Measurements from ENCODE around the gene YWHAH. TPM values are rescaled to one million over a fixed set of nuclear protein-coding genes. Genes with fewer than 3 reads are reported as not detected.
A peak's percentile ranks its signal among the peaks of the same experiment; 100 is the strongest.

The YWHAH gene
- total and polyA plus RNA-seq, 9 of the 15 experiments (the other 6 are each of a cell fraction or from before 2014, with no cell fraction given) = 32.0 to 177 (median 114) TPM

DNA sequence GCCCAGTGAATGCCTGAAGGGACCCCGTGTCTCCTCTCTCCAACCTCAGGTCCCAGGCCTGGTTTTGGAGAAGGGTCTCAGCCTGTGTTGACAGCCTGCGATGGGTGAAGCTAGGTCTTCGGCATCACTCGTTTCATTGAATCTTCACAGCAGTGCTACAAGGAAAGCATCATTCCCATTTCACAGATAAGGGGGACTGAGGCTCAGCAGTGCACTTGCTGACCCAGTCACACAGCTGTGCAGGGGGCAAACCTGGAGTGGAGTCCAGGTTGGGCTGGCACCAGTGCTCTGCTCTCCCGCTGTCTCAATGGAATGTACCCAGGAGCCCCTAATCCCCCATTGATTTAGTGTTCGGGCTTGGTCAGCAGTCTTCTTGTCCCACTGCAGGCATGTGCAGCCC is 10.9 kb upstream of the YWHAH start:
- Histone ChIP-seq H3K4me3 (no peak overlapping the region), H3K4me2 (ENCODE audit: insufficient read depth, low read length) (no peak overlapping the region), H3K9ac (ENCODE audit: insufficient read depth in 1 of 2, low read depth in 2 of 2, low read length in 2 of 2) (no peak overlapping the region), H3K9me1 (ENCODE audit: control insufficient read depth, insufficient read depth, low read length) (no peaks in the 10 kb centered on the region), H4K20me1 (replicated peaks; ENCODE audit: control insufficient read depth, insufficient read depth, low read length) (no peaks in the 10 kb centered on the region), H3K36me3 (ENCODE audit: control insufficient read depth, insufficient read depth, low read length) (no peaks in the 10 kb centered on the region), H3K4me1 (replicated peaks in 1 of 2; ENCODE audit: control insufficient read depth in 2 of 2, insufficient read depth in 2 of 2, low read length in 2 of 2) (peaks cover 36 to 37% of the 10 kb centered on the region in 2 experiments; a peak in 4 of 5 replicates), H2AFZ (ENCODE audit: low read depth, low read length) (no peak overlapping the region), H3K27me3 (ENCODE audit: control insufficient read depth in 2 of 2, insufficient read depth in 2 of 2, low read length in 2 of 2) (no peaks in the 10 kb centered on the region), H3K79me2 (ENCODE audit: control insufficient read depth, insufficient read depth, low read length) (no peaks in the 10 kb centered on the region), H3K9me3 (replicated peaks; ENCODE audit: control insufficient read depth, insufficient read depth, low read depth, low read length) (no peaks in the 10 kb centered on the region), H3K27ac (ENCODE audit: extremely low read depth, low read depth, low read length) (no peak overlapping the region)
- in situ Hi-C loops (cut with MboI) = no loop called here
- ChIA-PET POLR2A (interaction anchor here (0.8 kb wide), 1 partner anchor 31 kb away, joined by 4 read pairs; no protein-coding TSS in a partner anchor), CTCF (ENCODE audit: low intra/inter-chr PET ratio) (no interaction called here)
- ATAC-seq = no peak
- no peak for DNase-seq (ENCODE audit: extremely low read depth in 1 of 4, low spot score in 3 of 4)
- no TSS peak for BruUV-seq (replicated peaks)
- TF ChIP-seq NR4A1 (CRISPR knock-in tag; IDR thresholded peaks at IDR 0.05) = no peak
- no peak for TF ChIP-seq NR4A1 (tag; IDR thresholded peaks at IDR 0.05)
- no peak for TF ChIP-seq CAMTA2 (CRISPR knock-in tag; conservative IDR thresholded peaks at IDR 0.05)
- peak; percentile 52 for TF ChIP-seq RBM25 (IDR thresholded peaks at IDR 0.05; ENCODE audit: low read depth, low read length, severe bottlenecking)
- FAIRE-seq = no peak
- WGBS (ENCODE audit: insufficient coverage, low coverage, missing lambda C conversion rate) = 84% methylated on average over 5 of the region's 6 CpGs
- intact Hi-C loops (cut with micrococcal nuclease) = no loop called here

DNA sequence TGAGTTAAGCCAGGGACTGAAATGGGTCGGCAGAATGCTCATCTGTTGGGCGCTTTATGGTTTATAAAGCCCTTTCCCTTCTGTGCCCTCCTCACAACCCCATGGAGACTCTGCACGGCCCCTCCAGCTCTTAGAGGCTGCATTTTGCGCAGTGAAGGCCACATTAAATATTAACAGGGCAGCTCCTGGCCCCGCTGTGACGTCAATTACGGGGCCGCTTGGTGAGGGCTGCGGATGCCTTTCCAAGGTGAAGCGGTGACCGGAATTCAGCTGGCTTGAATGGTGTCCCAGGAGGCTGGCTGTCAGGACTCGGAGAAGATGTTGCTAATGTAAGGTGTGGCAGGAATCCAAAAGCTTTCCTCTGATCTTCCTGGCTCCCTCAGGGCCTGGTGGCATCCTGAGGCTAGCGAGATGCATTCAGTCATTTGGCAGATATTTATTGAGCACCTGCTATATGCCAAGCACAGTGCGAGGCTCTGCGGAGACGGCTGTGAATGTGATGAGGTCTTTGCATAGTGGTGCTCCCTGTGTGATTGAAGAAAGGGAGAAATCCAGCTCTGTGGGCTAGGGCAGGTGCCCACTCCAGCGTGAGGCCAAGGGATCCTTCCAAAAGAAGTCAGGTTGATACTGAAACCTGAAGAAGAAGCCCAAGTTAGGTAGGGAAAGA is 10.4 kb upstream of the YWHAH start:
- Histone ChIP-seq H3K4me2 (ENCODE audit: insufficient read depth, low read length) (no peak overlapping the region), H3K9me1 (ENCODE audit: control insufficient read depth, insufficient read depth, low read length) (no peaks in the 10 kb centered on the region), H3K9ac (ENCODE audit: insufficient read depth in 1 of 2, low read depth in 2 of 2, low read length in 2 of 2) (no peak overlapping the region), H3K4me1 (replicated peaks in 1 of 2; ENCODE audit: control insufficient read depth in 2 of 2, insufficient read depth in 2 of 2, low read length in 2 of 2) (peaks cover 35 to 38% of the 10 kb centered on the region in 2 experiments; a peak in 4 of 5 replicates), H3K9me3 (replicated peaks; ENCODE audit: control insufficient read depth, insufficient read depth, low read depth, low read length) (no peaks in the 10 kb centered on the region), H3K4me3 (no peak overlapping the region), H4K20me1 (replicated peaks; ENCODE audit: control insufficient read depth, insufficient read depth, low read length) (no peaks in the 10 kb centered on the region), H2AFZ (ENCODE audit: low read depth, low read length) (no peak overlapping the region), H3K27me3 (ENCODE audit: control insufficient read depth in 2 of 2, insufficient read depth in 2 of 2, low read length in 2 of 2) (no peaks in the 10 kb centered on the region), H3K79me2 (ENCODE audit: control insufficient read depth, insufficient read depth, low read length) (no peaks in the 10 kb centered on the region), H3K27ac (ENCODE audit: extremely low read depth, low read depth, low read length) (no peak overlapping the region), H3K36me3 (ENCODE audit: control insufficient read depth, insufficient read depth, low read length) (no peaks in the 10 kb centered on the region)
- in situ Hi-C loops (cut with MboI) (no loop called here), intact Hi-C loops (cut with micrococcal nuclease) (no loop called here)
- FAIRE-seq (no peak), ATAC-seq (no peak), DNase-seq (ENCODE audit: extremely low read depth in 1 of 4, low spot score in 3 of 4) (no peak)
- TF ChIP-seq TCF3 (CRISPR knock-in tag; IDR thresholded peaks at IDR 0.05) (no peak), PHF21A (IDR thresholded peaks at IDR 0.05; ENCODE audit: borderline replicate concordance, low read depth) (no peak)
- TF ChIP-seq, protein P1, sequence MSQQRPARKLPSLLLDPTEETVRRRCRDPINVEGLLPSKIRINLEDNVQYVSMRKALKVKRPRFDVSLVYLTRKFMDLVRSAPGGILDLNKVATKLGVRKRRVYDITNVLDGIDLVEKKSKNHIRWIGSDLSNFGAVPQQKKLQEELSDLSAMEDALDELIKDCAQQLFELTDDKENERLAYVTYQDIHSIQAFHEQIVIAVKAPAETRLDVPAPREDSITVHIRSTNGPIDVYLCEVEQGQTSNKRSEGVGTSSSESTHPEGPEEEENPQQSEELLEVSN (IDR thresholded peaks at IDR 0.05; ENCODE audit: borderline replicate concordance in 1 of 2, extremely low read depth in 1 of 2, insufficient read depth in 1 of 2, insufficient read length in 1 of 2, low read depth in 1 of 2, low read length in 1 of 2, poor library complexity in 1 of 2, severe bottlenecking in 1 of 2) = no peak
- no TSS peak for BruUV-seq (replicated peaks)
- ChIA-PET CTCF (ENCODE audit: low intra/inter-chr PET ratio) (no interaction called here), POLR2A (interaction anchor here (0.8 kb wide), 1 partner anchor 31 kb away, joined by 4 read pairs; no protein-coding TSS in a partner anchor)
- WGBS (ENCODE audit: insufficient coverage, low coverage, missing lambda C conversion rate) = 85% methylated on average over 16 of the region's 17 CpGs
